Erythroblast (primary cell): ENCODE measurements around the gene TMEM235.

ENCODE experiments used
- GATA1 ChIP-seq: IDR thresholded peaks from 2 replicates; pipeline ENCODE4 v1.6.1; 2011; ENCODE audit warnings: low read depth, mild to moderate bottlenecking, control low read depth, low read length, moderate library complexity
- POLR2A ChIP-seq: IDR thresholded peaks from 2 replicates; pipeline ENCODE4 v1.6.1; 2011; ENCODE audit warnings: mild to moderate bottlenecking, low read length

DNA sequence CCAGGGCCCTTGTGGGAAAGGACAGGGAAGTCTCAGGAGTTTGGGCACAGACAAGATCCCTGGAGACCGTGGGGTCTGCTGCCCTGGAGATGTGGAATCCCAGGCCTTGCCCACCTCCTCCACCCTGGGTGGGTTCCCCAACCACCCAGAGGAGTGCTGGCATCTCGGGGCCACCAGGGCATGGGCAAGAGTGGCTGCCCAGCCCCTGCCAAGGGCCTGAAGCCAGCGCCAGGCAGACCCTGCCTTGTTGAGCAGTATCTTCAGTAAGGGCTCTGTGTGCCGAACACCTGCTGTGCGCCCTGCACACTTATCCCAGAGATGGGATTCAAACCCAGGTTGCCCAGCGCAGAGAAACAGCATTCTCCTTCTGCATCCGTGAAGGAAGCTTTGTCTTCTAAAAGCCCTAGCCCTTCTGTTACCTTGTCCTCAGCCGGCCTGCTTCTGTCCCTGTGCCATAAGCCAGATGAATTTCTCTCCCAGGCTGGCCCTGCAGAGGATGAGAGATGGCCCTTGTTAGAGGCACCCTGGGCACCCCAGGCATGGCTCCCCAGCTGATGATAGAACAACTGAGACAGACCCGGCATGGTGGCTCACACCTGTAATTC is 32.4 kb downstream of the TMEM235 start:
- no peak for TF ChIP-seq POLR2A
- no peak for TF ChIP-seq GATA1
